HepG2 (cell line): ENCODE data around the gene ELN. TPM values are rescaled to one million over a fixed set of nuclear protein-coding genes. Genes with fewer than 3 reads are reported as not detected.
A peak's percentile ranks its signal among the peaks of the same experiment; 100 is the strongest.

Experiments used
- ATAC-seq: fragments of 200-7000 bp; cut with Tn5 transposase; 3 replicates; pipeline ENCODE4 v1.9.1; 2020; ENCODE audit warnings: mild to moderate bottlenecking, moderate library complexity
- BruUV-seq: library from RNA; stranded (reverse); fragments of 400-500 nt; replicated peaks from 2 replicates; lab custom pipeline; 2021; lab: Mats Ljungman, UMichigan
- CTCF ChIA-PET: fragments of 300-600 bp; formaldehyde crosslinking; extraction: SDS; loops from one replicate; lab custom pipeline; 2021; ENCODE audit warnings: low total read pairs, inconsistent platforms, low intra/inter-chr PET ratio; lab: Yijun Ruan, JAX
- POLR2A ChIA-PET: fragments of 350-600 bp; sonication (Branson Sonifier 250); formaldehyde crosslinking; loops from one replicate; lab custom pipeline; 2020; ENCODE audit warnings: antibody characterized with exemption, inconsistent platforms; lab: Yijun Ruan, JAX
- DNase-seq: peaks from one replicate; pipeline ENCODE4 v3.0.0-alpha.2; 2015; ENCODE audit warnings: low spot score
- FAIRE-seq: peaks from 3 replicates; lab custom pipeline; 2011; peaks lifted over from hg19 to GRCh38; lab: Jason Lieb, UNC
- H2AFZ ChIP-seq: one replicate; pipeline ENCODE4 v1.6.1; 2011; ENCODE audit warnings: low read length, inconsistent platforms
- H3K27ac ChIP-seq: fragments of 300-600 bp; 3 replicates; pipeline ENCODE4 v1.8.0; 2011; ENCODE audit warnings: mixed run types, mild to moderate bottlenecking, mixed read lengths, low read length, inconsistent platforms; ENCODE audit not compliant: insufficient read depth; ENCODE audit errors: extremely low read length
- H3K27me3 ChIP-seq, 2 experiments: fragments of 200-600 bp in 1 of 2; 2 replicates in 1 of 2; 3 replicates in 1 of 2; pipeline versions ENCODE4 v1.6.0 to v1.8.0; 2011; ENCODE audit warnings: low read length in 2 of 2, mild to moderate bottlenecking in 2 of 2, moderate library complexity in 2 of 2, inconsistent platforms in 1 of 2; ENCODE audit not compliant: insufficient read depth in 2 of 2, control insufficient read depth in 1 of 2
- H3K36me3 ChIP-seq, 2 experiments: fragments of 200-600 bp in 1 of 2; replicated peaks in 1 of 2; 2 replicates in 1 of 2; 3 replicates in 1 of 2; pipeline versions ENCODE4 v1.5.1 to v1.8.0; 2011; ENCODE audit warnings: low read length in 2 of 2, inconsistent platforms in 1 of 2; ENCODE audit not compliant: insufficient read depth in 2 of 2, control insufficient read depth in 1 of 2
- H3K4me1 ChIP-seq: 2 replicates; pipeline ENCODE4 v1.5.1; 2012; ENCODE audit warnings: low read length, inconsistent platforms; ENCODE audit not compliant: insufficient read depth
- H3K4me2 ChIP-seq: 2 replicates; pipeline ENCODE4 v1.6.0; 2011; ENCODE audit warnings: low read depth, low read length, inconsistent platforms
- H3K4me3 ChIP-seq, 3 experiments: fragments of 200-600 bp in 1 of 3; sonication (generic), shearing (Covaris generic) in 1 of 3; replicated peaks in 1 of 3; 2 replicates each; pipeline ENCODE4 v1.5.1; 2011 to 2016; ENCODE audit warnings: low read length in 3 of 3, inconsistent platforms in 2 of 3, low read depth in 2 of 3, mild to moderate bottlenecking in 2 of 3, control low read depth in 1 of 3, mixed read lengths in 1 of 3; ENCODE audit not compliant: insufficient read depth in 1 of 3
- H3K79me2 ChIP-seq: one replicate; pipeline ENCODE4 v1.6.1; 2011; ENCODE audit warnings: low read length, inconsistent platforms; ENCODE audit not compliant: insufficient read depth
- H3K9ac ChIP-seq: 2 replicates; pipeline ENCODE4 v1.6.0; 2011; ENCODE audit warnings: mild to moderate bottlenecking, low read depth, low read length, inconsistent platforms; ENCODE audit not compliant: insufficient read depth
- H3K9me3 ChIP-seq: 2 replicates; pipeline ENCODE4 v1.5.1; 2012; ENCODE audit warnings: mild to moderate bottlenecking, low read length
- H4K20me1 ChIP-seq: 2 replicates; pipeline ENCODE4 v1.6.0; 2011; ENCODE audit warnings: inconsistent platforms, mild to moderate bottlenecking, low read length, moderate library complexity; ENCODE audit not compliant: insufficient read depth
- SNRNP70 ChIP-seq: fragments of 200-400 bp; formaldehyde crosslinking; IDR thresholded peaks from 2 replicates; pipeline ENCODE4 v1.6.1; 2017; ENCODE audit warnings: mild to moderate bottlenecking, low read depth, low read length, moderate library complexity
- WGBS: methylation state at CpG from one replicate; pipeline ENCODE4 v1.1.6; 2017; ENCODE audit warnings: low lambda C conversion rate; 5-methylcytosine and 5-hydroxymethylcytosine counted together
- in situ Hi-C: cut with HindIII; loops from 2 replicates; pipeline ENCODE4 v1.10.0; 2017; ENCODE audit warnings: low pct_unique_long_range_greater_than_20kb; ENCODE audit not compliant: extremely low pct_ligation_motif_present
- intact Hi-C: fragments of 100-400 bp; cut with micrococcal nuclease; formaldehyde crosslinking; loops from one replicate; pipeline ENCODE4 v1.10.0; 2022; ENCODE audit not compliant: unreplicated experiment
- polyA plus RNA-seq, 8 experiments: library from polyadenylated mRNA; depleted of rRNA in 3 of 8; stranded (reverse) in 7 of 8; unstranded in 1 of 8; fragments of >200 nt; fragmentation: Illumina TruSeq in 4 of 8; extraction: Trizol in 4 of 8; gene quantifications; 2 replicates each; pipeline versions ENCODE4 v1.2.1 to v1.2.3, GENCODE V29; 2011 to 2016; ENCODE audit warnings: low read depth in 4 of 8, missing spikeins in 1 of 8, mixed read lengths in 1 of 8; ENCODE audit not compliant: insufficient read depth in 1 of 8
- total RNA-seq, 5 experiments: library from RNA; depleted of rRNA; stranded (reverse); fragments of >200 nt; fragmentation: Illumina TruSeq; extraction: Trizol; gene quantifications; 2 replicates each; pipeline ENCODE4 v1.2.3, GENCODE V29; 2016; ENCODE audit warnings: low read depth in 1 of 5
- TF ChIP-seq, protein P1 (sequence below): sonication (generic); formaldehyde crosslinking; IDR thresholded peaks from 2 replicates; pipeline ENCODE4 v1.4.0; 2020; ENCODE audit warnings: missing genetic modification reagents
- TF ChIP-seq, protein P2 (sequence below): IDR thresholded peaks from 2 replicates; pipeline ENCODE4 v1.6.1; 2012; ENCODE audit warnings: low read depth, low read length, improper control_type of control experiment
- TF ChIP-seq, protein P3 (sequence below): sonication (generic); formaldehyde crosslinking; IDR thresholded peaks from 2 replicates; pipeline ENCODE4 v1.4.0; 2020; ENCODE audit warnings: missing genetic modification reagents

The ELN gene
- total and polyA plus RNA-seq, 2 of the 13 experiments (the other 11 are each of a cell fraction or from before 2014, with no cell fraction given), result 0.15 to 0.37 TPM

DNA sequence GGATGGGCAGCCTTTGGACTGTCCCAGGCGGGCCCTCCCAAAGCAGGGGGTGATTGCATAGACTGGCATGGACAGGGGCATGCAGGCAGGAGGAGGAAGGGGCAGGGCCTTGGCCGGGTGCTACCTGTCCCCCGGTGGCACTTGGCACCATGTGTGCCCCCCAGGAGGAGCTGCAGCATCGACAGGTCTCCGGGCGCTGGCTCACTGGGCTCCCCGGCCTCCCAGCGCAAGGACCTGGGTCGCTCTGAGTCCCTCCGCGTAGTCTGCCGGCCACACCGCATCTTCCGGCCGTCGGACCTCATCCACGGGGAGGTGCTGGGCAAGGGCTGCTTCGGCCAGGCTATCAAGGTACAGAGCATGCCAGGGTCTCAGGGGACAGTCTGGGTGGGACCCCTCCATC lies 78.9 kb downstream of the ELN start (continued):
- TF ChIP-seq, protein P1, sequence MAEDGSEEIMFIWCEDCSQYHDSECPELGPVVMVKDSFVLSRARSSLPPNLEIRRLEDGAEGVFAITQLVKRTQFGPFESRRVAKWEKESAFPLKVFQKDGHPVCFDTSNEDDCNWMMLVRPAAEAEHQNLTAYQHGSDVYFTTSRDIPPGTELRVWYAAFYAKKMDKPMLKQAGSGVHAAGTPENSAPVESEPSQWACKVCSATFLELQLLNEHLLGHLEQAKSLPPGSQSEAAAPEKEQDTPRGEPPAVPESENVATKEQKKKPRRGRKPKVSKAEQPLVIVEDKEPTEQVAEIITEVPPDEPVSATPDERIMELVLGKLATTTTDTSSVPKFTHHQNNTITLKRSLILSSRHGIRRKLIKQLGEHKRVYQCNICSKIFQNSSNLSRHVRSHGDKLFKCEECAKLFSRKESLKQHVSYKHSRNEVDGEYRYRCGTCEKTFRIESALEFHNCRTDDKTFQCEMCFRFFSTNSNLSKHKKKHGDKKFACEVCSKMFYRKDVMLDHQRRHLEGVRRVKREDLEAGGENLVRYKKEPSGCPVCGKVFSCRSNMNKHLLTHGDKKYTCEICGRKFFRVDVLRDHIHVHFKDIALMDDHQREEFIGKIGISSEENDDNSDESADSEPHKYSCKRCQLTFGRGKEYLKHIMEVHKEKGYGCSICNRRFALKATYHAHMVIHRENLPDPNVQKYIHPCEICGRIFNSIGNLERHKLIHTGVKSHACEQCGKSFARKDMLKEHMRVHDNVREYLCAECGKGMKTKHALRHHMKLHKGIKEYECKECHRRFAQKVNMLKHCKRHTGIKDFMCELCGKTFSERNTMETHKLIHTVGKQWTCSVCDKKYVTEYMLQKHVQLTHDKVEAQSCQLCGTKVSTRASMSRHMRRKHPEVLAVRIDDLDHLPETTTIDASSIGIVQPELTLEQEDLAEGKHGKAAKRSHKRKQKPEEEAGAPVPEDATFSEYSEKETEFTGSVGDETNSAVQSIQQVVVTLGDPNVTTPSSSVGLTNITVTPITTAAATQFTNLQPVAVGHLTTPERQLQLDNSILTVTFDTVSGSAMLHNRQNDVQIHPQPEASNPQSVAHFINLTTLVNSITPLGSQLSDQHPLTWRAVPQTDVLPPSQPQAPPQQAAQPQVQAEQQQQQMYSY, result no peak
- no peak for TF ChIP-seq SNRNP70

DNA sequence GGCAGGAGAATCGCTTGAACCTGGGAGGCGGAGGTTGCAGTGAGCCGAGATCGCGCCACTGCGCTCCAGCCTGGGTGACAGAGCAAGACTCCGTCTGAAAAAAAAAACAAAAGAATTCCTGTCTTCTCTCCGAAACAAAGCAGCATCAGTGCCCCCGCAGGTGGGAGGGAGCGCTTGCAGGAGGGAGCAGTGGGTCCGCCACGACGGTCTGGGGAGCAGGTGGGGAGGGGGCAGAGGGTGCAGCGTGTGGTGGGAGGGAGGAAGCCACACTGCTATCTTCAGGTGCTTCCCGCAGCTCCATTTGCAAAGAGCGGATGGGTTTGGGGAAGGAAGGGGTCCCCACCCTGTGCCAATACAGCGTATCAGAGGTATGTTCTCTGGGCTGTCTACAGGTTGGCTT lies 87.4 kb downstream of the ELN start:
- Histone ChIP-seq H3K27me3 (no peaks in the 10 kb centered on the region), H3K9ac (no peak overlapping the region), H3K9me3 (no peaks in the 10 kb centered on the region), H3K36me3 (peaks cover 1 to 3% of the 10 kb centered on the region in 2 experiments; a peak in 1 of 5 replicates), H3K4me1 (no peaks in the 10 kb centered on the region), H4K20me1 (no peaks in the 10 kb centered on the region), H3K79me2 (no peaks in the 10 kb centered on the region), H2AFZ (no peak overlapping the region), H3K4me2 (no peak overlapping the region), H3K27ac (no peak overlapping the region), H3K4me3 (no peak overlapping the region)
- ATAC-seq (peak; percentile 39; the same call in 1 of the 3 replicates), DNase-seq (no peak), FAIRE-seq (no peak)
- 78% methylated on average over 17 of the region's 17 CpGs for WGBS
- ChIA-PET POLR2A (no interaction called here), CTCF (no interaction called here)
- in situ Hi-C loops, result no loop called here
- TF ChIP-seq, protein P2, sequence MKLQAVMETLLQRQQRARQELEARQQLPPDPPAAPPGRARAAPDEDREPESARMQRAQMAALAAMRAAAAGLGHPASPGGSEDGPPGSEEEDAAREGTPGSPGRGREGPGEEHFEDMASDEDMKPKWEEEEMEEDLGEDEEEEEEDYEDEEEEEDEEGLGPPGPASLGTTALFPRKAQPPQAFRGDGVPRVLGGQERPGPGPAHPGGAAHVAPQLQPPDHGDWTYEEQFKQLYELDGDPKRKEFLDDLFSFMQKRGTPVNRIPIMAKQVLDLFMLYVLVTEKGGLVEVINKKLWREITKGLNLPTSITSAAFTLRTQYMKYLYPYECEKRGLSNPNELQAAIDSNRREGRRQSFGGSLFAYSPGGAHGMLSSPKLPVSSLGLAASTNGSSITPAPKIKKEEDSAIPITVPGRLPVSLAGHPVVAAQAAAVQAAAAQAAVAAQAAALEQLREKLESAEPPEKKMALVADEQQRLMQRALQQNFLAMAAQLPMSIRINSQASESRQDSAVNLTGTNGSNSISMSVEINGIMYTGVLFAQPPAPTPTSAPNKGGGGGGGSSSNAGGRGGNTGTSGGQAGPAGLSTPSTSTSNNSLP, result no peak
- TF ChIP-seq, protein P3, sequence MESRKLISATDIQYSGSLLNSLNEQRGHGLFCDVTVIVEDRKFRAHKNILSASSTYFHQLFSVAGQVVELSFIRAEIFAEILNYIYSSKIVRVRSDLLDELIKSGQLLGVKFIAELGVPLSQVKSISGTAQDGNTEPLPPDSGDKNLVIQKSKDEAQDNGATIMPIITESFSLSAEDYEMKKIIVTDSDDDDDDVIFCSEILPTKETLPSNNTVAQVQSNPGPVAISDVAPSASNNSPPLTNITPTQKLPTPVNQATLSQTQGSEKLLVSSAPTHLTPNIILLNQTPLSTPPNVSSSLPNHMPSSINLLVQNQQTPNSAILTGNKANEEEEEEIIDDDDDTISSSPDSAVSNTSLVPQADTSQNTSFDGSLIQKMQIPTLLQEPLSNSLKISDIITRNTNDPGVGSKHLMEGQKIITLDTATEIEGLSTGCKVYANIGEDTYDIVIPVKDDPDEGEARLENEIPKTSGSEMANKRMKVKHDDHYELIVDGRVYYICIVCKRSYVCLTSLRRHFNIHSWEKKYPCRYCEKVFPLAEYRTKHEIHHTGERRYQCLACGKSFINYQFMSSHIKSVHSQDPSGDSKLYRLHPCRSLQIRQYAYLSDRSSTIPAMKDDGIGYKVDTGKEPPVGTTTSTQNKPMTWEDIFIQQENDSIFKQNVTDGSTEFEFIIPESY (CRISPR knock-in tag), result peak; percentile 95
- intact Hi-C loops, result no loop called here
- BruUV-seq, result no TSS peak
